Ascending aorta (tissue), 2 donors: Measurements from ENCODE around the gene SLC22A23. TPM values are rescaled to one million over a fixed set of nuclear protein-coding genes. Genes with fewer than 3 reads are reported as not detected.

Experiments
- DNase-seq, 2 donors: peaks; one replicate each; pipeline ENCODE4 v3.0.0-alpha.2; 2019; ENCODE audit warnings: low spot score in 2 of 2
- H3K27ac ChIP-seq, 2 donors: fragments of 200-600 bp; sonication (generic); one replicate each; pipeline ENCODE4 v1.5.1; 2016 to 2017; ENCODE audit warnings: mild to moderate bottlenecking in 1 of 2
- H3K27me3 ChIP-seq: fragments of 200-600 bp; sonication (generic); one replicate; pipeline ENCODE4 v1.5.1; 2017
- H3K36me3 ChIP-seq, 2 donors: fragments of 200-600 bp; sonication (generic); one replicate each; pipeline ENCODE4 v1.5.1; 2016
- H3K4me1 ChIP-seq, 2 donors: fragments of 200-600 bp; sonication (generic); one replicate each; pipeline ENCODE4 v1.5.1; 2016 to 2017; ENCODE audit warnings: mild to moderate bottlenecking in 1 of 2
- H3K4me3 ChIP-seq, 2 donors: fragments of 200-600 bp; sonication (generic); one replicate each; pipeline ENCODE4 v1.5.1; 2016 to 2017; ENCODE audit warnings: mild to moderate bottlenecking in 1 of 2
- H3K9me3 ChIP-seq, 2 donors: fragments of 200-600 bp; sonication (generic); one replicate each; pipeline ENCODE4 v1.5.1; 2016
- intact Hi-C: fragments of 100-400 bp; cut with DNase I; formaldehyde crosslinking; loops from one replicate; pipeline ENCODE4 v1.15.1; 2023
- total RNA-seq: library from RNA; depleted of rRNA; stranded (reverse); fragments of >200 nt; gene quantifications from one replicate; pipeline ENCODE4 v1.1.0, GENCODE V29; 2016
- TF ChIP-seq, protein P1 (sequence below), 3 experiments: fragments of 200-600 bp in 2 of 3; fragments of 450-650 bp in 1 of 3; sonication (generic) in 2 of 3; IDR thresholded peaks; one replicate each; pipeline ENCODE4 v1.5.1; 2016 to 2019; ENCODE audit warnings: antibody characterized with exemption in 3 of 3, mild to moderate bottlenecking in 1 of 3, moderate library complexity in 1 of 3

Gene SLC22A23
- total RNA-seq, 1 donor from 2014 or later: 42.0 TPM

DNA sequence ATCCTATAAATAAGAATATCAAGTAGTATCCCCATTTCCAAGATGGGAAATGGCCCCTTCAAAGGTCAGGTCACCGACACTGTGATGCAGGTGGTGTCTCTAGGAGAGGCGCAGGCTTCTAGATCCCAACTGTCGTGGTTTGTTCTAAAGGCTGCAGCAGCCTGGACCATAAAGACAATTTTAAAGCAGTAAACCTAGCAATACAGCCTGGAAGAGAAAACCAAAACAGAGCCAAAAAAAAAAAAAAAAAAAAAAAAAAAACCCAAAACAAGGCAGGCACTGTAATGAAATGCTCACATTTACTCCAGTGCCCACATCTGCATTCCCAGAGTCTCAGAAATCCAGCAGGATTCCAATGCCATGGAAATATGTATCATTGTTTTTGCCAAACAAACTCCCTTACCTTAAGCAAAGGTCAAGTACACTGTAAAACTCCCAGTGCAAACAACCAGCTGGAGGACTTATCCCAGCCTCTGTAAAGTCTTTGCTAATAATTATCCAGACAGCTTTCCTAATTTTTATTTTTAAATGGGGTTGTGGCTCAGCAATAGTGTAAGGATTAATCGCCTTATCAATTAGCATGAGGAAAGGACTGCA, 99.9 kb downstream of the SLC22A23 start:
- peaks cover 3 to 7% of the 10 kb centered on the region in 2 donors for H3K4me1 ChIP-seq
- intact Hi-C loops: loop anchor here (5.0 to 10.0 kb wide), 5 partner anchors 192 to 1908 kb away; partner anchors contain the start of genes FARS2 and LYRM4
- H3K9me3 ChIP-seq: no peaks in the 10 kb centered on the region
- H3K36me3 ChIP-seq: no peaks in the 10 kb centered on the region
- DNase-seq: no peak
- no peaks in the 10 kb centered on the region for H3K27me3 ChIP-seq
- peak overlapping the region; percentile 86 to 89 for H3K27ac ChIP-seq
- peak overlapping the region; percentile 37 to 59 for H3K4me3 ChIP-seq
- TF ChIP-seq, protein P1, sequence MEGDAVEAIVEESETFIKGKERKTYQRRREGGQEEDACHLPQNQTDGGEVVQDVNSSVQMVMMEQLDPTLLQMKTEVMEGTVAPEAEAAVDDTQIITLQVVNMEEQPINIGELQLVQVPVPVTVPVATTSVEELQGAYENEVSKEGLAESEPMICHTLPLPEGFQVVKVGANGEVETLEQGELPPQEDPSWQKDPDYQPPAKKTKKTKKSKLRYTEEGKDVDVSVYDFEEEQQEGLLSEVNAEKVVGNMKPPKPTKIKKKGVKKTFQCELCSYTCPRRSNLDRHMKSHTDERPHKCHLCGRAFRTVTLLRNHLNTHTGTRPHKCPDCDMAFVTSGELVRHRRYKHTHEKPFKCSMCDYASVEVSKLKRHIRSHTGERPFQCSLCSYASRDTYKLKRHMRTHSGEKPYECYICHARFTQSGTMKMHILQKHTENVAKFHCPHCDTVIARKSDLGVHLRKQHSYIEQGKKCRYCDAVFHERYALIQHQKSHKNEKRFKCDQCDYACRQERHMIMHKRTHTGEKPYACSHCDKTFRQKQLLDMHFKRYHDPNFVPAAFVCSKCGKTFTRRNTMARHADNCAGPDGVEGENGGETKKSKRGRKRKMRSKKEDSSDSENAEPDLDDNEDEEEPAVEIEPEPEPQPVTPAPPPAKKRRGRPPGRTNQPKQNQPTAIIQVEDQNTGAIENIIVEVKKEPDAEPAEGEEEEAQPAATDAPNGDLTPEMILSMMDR (IDR thresholded peaks at IDR 0.05): no peak

DNA sequence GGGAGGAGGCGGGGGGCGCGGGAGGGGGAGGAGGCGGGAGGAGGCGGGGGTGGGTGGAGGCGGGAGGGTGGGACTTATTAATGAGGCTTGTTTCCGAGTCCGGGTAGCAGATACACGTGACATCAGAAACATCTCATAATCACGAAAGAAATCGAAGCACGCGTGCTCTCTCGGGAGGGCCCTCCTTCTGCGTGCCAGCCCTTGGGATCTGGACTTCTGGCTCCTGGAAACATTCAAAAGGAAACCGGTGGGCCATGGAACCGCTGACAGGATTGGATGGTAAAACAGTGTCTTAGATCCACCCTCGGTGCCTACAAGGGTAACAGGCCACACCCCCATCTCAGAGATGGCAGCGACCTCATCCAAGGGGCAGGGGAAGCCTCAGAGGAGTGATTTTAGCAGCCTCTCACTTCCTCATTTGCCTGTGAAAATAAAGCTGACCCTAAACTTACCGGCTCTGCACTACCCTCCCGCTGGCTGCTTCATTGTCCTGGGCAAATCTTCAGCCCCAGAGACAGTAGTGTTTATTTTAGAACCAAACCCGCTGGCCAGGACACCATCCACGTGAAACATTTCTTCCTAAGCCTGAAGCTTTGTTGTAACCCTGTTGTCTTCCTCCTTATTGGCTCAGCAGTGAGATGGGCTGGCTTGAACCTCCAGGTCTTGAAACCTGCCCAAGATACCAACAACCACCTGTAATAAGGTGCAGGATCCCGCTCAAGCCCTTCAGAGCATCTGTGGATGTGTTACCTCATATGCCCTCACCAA, 100.6 kb downstream of the SLC22A23 start:
- peak; percentile 27 to 88 for DNase-seq
- Histone ChIP-seq H3K27me3 (no peaks in the 10 kb centered on the region), H3K9me3 (no peaks in the 10 kb centered on the region), H3K36me3 (no peaks in the 10 kb centered on the region), H3K4me1 (peaks cover 3 to 7% of the 10 kb centered on the region in 2 donors), H3K4me3 (peak overlapping the region; percentile 37 to 59), H3K27ac (peak overlapping the region; percentile 86 to 89)
- intact Hi-C loops: loop anchor here (5.0 to 10.0 kb wide), 5 partner anchors 191 to 1909 kb away; partner anchors contain the start of genes FARS2 and LYRM4
- TF ChIP-seq, protein P1 (IDR thresholded peaks at IDR 0.05): no peak

DNA sequence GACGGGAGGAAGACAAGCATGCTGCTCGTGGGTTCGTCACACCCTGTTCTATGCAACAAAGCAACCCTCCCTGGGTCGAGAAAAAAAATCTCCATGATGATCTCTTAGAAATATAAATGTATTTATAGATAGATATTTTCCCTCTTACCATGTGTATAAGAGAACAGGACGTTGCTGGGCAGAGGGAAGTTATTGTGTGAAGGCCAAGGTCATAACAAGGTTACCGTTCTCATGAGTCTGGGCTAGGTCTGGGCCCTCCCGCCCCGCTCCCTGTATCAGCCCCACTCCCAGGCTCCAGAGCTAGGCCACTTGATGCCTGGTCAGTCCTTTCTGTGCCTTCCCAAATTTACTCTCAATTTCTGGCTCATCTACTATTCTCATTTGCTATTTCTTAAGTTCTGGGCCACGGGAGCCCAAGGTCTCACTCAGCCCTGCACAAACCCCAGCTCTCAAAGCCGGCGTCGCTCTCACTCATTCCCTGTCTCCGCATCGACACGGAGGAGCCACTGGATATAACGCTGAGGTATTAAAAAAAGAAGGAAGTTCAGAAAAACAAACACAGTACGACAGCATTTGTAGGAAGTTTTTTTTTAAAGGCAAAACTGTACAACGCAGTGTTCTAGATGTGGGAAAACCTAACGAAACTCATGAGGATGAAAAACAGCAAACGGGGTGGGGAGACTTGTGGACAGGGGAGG, 101.3 kb downstream of the SLC22A23 start:
- Histone ChIP-seq H3K27me3 (no peaks in the 10 kb centered on the region), H3K9me3 (no peaks in the 10 kb centered on the region), H3K36me3 (no peaks in the 10 kb centered on the region), H3K27ac (peak overlapping the region; percentile 86 to 89), H3K4me3 (peak overlapping the region; percentile 37 to 59), H3K4me1 (peaks cover 3 to 7% of the 10 kb centered on the region in 2 donors)
- intact Hi-C loops: loop anchor here (5.0 to 10.0 kb wide), 5 partner anchors 191 to 1909 kb away; partner anchors contain the start of genes FARS2 and LYRM4
- TF ChIP-seq, protein P1 (IDR thresholded peaks at IDR 0.05): no peak
- DNase-seq: peak in 1 of 2 donors; percentile 80

DNA sequence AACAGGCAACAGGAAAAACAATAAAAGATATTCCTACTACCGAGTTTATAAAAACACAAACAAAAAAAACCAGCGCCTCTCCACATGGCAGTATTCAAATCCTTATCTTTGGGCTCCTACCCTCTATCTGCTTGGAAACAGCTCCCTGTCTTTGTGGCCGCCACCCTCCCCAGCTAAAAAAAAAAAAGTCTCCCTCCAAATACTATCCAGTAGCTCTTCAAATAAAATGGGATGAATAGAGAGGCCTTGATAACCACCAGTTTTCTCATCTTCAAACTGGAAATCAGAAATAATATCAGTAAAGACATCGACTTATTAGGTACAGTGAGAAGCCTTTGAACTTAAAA, 101.9 kb downstream of the SLC22A23 start:
- TF ChIP-seq, protein P1 (IDR thresholded peaks at IDR 0.05): no peak
- H3K27ac ChIP-seq: peak overlapping the region; percentile 86 to 89
- intact Hi-C loops: loop anchor here (5.0 to 10.0 kb wide), 5 partner anchors 190 to 1910 kb away; partner anchors contain the start of genes FARS2 and LYRM4

DNA sequence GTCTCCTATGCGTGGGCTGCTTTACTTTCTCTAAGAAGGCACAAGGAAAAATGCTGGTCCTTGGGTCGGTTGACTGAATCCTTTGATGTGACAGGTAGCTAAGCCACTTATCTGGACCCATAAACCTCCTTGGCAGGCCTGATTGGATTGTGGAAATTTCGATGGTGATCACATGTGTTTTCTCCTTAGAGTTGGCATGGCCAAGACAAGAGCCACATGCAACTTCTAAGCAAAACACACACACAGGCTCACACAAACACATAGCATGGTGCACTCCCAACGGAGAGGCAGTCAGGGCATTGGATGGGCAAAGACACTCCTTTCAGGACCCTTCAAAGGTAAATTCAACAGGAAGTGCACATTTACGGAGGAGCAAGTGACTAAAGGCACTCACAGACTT, 102.9 kb downstream of the SLC22A23 start:
- intact Hi-C loops: loop anchor here (10.0 kb wide), 3 partner anchors 189 to 1911 kb away; partner anchors contain the start of genes FARS2 and LYRM4
- H3K27me3 ChIP-seq: no peaks in the 10 kb centered on the region
- H3K4me1 ChIP-seq: peaks cover 3 to 7% of the 10 kb centered on the region in 2 donors
- no peak for DNase-seq
- TF ChIP-seq, protein P1 (IDR thresholded peaks at IDR 0.05): no peak
- no peaks in the 10 kb centered on the region for H3K36me3 ChIP-seq
- H3K4me3 ChIP-seq: no peak overlapping the region
- H3K9me3 ChIP-seq: no peaks in the 10 kb centered on the region
- no peak overlapping the region for H3K27ac ChIP-seq

More for the DNA sequence above, 101.9 kb downstream of the SLC22A23 start:
- H3K27me3 ChIP-seq: no peaks in the 10 kb centered on the region
- no peak overlapping the region for H3K4me3 ChIP-seq
- DNase-seq: no peak
- H3K9me3 ChIP-seq: no peaks in the 10 kb centered on the region
- H3K36me3 ChIP-seq: no peaks in the 10 kb centered on the region
- H3K4me1 ChIP-seq: peaks cover 3 to 7% of the 10 kb centered on the region in 2 donors
